Measurements from ENCODE around the gene REEP1.

The REEP1 gene

DNA sequence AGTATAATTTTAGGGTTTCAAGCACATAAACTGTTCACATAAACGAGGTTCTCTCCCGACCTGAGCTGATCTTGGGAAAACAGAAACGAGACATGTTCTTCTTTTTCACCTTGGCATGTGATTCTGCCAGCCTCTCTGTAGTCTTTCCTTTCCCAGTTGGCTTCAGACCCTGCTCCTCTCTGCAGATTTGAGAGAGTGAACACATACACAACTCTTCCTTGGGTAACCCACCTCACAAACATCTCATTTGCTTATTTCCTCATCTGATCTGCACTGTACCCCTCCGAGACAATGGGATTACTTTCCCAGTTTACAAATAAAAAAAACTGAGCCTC, 46.1 kb downstream of the REEP1 start:
- Histone ChIP-seq H3K36me3 (ENCODE audit: control insufficient read depth, low read depth, low read length) (no peaks in the 10 kb centered on the region), H3K9ac (ENCODE audit: low read length) (no peak overlapping the region), H3K9me3 (ENCODE audit: control insufficient read depth, low read depth, low read length) (no peaks in the 10 kb centered on the region), H3K4me1 (ENCODE audit: control insufficient read depth, low read depth, low read length) (no peaks in the 10 kb centered on the region), H3K4me3 (ENCODE audit: low read length) (no peak overlapping the region), H3K27ac (ENCODE audit: low read length) (no peak overlapping the region), H3K27me3 (ENCODE audit: control insufficient read depth, insufficient read depth, low read length) (no peaks in the 10 kb centered on the region)

DNA sequence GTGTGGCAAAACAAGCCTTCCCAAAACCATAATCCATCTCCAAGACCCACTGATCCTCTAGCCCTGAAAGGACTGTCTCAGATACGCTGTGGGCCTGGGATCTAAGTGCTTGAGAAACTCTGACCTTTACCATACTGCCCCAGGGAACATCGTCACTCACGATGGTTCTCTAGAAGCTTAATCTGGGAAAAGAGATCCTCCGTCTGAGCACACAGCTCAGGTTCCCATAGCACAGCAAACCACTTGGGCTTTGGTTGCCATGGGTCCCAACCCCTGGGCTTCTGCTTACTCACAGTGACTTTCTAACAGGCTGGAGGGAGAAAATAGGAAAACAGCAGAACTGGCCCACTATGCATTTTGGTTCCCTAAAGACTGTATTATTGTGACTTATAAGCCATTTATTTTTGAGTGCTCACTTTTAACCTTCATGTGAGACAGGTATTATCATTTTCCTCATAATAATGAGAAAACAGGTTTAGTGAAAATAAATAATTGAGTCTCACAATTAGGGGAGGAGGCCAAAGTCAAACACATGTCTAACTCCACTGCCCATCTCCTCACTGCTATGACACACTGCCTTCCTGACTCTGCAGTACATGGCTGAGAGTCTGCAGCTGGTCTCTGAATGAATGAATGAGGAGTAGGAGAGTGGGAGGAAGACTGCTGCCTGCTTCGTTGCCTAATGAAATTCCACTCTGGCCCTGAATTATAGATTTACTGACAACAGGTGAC, 46.7 kb downstream of the REEP1 start:
- Histone ChIP-seq H3K4me3 (ENCODE audit: low read length) (no peak overlapping the region), H3K9me3 (ENCODE audit: control insufficient read depth, low read depth, low read length) (no peaks in the 10 kb centered on the region), H3K36me3 (ENCODE audit: control insufficient read depth, low read depth, low read length) (no peaks in the 10 kb centered on the region), H3K27ac (ENCODE audit: low read length) (no peak overlapping the region), H3K4me1 (ENCODE audit: control insufficient read depth, low read depth, low read length) (no peaks in the 10 kb centered on the region), H3K27me3 (ENCODE audit: control insufficient read depth, insufficient read depth, low read length) (no peaks in the 10 kb centered on the region), H3K9ac (ENCODE audit: low read length) (no peak overlapping the region)

DNA sequence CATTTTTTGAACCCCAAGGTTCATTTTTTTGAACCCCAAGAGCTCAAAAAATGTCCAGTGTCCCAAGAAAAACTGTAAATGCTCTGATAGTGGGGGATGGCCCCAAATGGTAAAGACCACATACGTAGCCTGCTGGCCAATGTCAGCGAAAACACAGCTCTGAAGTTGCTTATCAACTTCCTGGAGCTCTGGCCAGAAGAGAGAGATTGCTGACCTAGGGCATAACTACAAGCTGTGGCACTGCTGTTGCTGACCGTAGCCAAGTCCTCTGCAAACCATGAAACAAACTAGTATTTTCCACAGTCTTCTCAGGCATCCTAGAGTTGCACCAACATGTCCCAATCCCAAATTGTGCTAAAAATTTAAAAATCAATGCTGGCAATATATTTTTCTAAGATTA, 50.9 kb downstream of the REEP1 start:
- no peak overlapping the region for H3K27ac ChIP-seq (ENCODE audit: low read length)
- no peaks in the 10 kb centered on the region for H3K4me1 ChIP-seq (ENCODE audit: control insufficient read depth, low read depth, low read length)
- H3K9me3 ChIP-seq (ENCODE audit: control insufficient read depth, low read depth, low read length): no peaks in the 10 kb centered on the region
- no peak overlapping the region for H3K9ac ChIP-seq (ENCODE audit: low read length)
- no peak overlapping the region for H3K4me3 ChIP-seq (ENCODE audit: low read length)
- no peaks in the 10 kb centered on the region for H3K27me3 ChIP-seq (ENCODE audit: control insufficient read depth, insufficient read depth, low read length)
- no peaks in the 10 kb centered on the region for H3K36me3 ChIP-seq (ENCODE audit: control insufficient read depth, low read depth, low read length)

DNA sequence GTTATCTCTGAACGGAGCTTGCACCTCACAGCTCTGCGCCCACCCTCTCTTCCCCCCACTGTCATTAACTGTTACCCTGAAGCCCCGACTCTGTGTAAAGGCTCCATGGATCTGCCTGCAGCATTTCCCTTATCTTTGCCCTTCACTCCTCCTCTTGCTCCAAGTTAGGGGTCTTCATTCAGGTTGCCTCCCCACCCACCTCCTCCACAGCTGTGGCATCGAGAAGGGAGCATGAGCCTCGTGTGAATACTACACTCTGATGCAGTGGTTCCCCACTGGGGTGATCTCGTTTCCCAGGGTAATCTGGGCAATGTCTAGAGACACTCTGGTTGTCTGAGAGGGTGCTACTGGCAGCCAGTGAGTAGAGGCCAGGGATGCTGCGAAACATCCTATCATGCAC, 51.4 kb downstream of the REEP1 start:
- H3K9me3 ChIP-seq (ENCODE audit: control insufficient read depth, low read depth, low read length): no peaks in the 10 kb centered on the region
- no peaks in the 10 kb centered on the region for H3K36me3 ChIP-seq (ENCODE audit: control insufficient read depth, low read depth, low read length)
- no peak overlapping the region for H3K9ac ChIP-seq (ENCODE audit: low read length)
- no peaks in the 10 kb centered on the region for H3K4me1 ChIP-seq (ENCODE audit: control insufficient read depth, low read depth, low read length)
- no peak overlapping the region for H3K4me3 ChIP-seq (ENCODE audit: low read length)
- no peaks in the 10 kb centered on the region for H3K27me3 ChIP-seq (ENCODE audit: control insufficient read depth, insufficient read depth, low read length)
- H3K27ac ChIP-seq (ENCODE audit: low read length): no peak overlapping the region

DNA sequence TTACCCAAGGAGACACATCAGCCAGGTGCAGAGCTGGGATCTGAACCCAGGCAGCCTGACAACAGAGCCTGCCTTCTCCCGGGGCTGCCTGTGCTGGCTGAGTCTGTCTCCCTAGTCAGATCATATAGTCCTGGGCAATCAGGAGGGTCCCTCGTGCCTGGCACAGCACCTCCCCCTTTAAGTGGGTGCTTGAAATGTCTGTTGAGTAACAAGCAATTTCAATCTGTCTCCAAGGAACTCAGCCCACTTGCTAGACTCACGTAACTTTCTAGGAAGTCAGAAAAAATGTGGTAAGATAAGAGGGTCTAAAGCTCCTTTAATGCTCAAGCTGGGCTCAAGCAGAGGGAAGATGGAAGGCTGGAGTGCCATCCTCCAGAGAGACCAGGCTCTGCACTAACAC, 51.9 kb downstream of the REEP1 start:
- no peak overlapping the region for H3K4me3 ChIP-seq (ENCODE audit: low read length)
- H3K27me3 ChIP-seq (ENCODE audit: control insufficient read depth, insufficient read depth, low read length): no peaks in the 10 kb centered on the region
- H3K9me3 ChIP-seq (ENCODE audit: control insufficient read depth, low read depth, low read length): no peaks in the 10 kb centered on the region

DNA sequence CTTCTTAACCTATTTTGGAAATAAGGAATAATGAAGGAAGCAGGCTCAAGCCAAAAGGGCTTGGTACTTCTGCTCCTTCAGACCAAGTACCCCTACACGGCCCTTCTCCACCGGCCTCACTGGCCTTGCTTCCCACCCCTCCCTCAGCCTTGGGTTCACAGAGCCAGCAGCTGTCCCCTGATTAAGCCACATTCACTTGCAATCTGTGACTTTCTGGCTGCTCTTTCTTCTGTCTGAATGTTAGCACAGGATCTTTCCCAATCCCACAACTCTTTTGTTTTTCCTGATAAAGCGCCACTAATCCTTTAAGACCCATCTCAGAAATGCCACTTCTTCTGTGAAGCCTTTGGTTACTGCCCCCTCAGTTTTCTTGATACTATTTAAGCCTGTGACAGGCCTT, 52.4 kb downstream of the REEP1 start:
- H3K9me3 ChIP-seq (ENCODE audit: control insufficient read depth, low read depth, low read length): no peaks in the 10 kb centered on the region
- no peaks in the 10 kb centered on the region for H3K4me1 ChIP-seq (ENCODE audit: control insufficient read depth, low read depth, low read length)
- no peaks in the 10 kb centered on the region for H3K36me3 ChIP-seq (ENCODE audit: control insufficient read depth, low read depth, low read length)
- no peak overlapping the region for H3K9ac ChIP-seq (ENCODE audit: low read length)
- H3K27ac ChIP-seq (ENCODE audit: low read length): no peak overlapping the region
- no peak overlapping the region for H3K4me3 ChIP-seq (ENCODE audit: low read length)
- no peaks in the 10 kb centered on the region for H3K27me3 ChIP-seq (ENCODE audit: control insufficient read depth, insufficient read depth, low read length)

More for the DNA sequence above, 51.9 kb downstream of the REEP1 start:
- H3K4me1 ChIP-seq (ENCODE audit: control insufficient read depth, low read depth, low read length): no peaks in the 10 kb centered on the region
- H3K9ac ChIP-seq (ENCODE audit: low read length): no peak overlapping the region
- no peaks in the 10 kb centered on the region for H3K36me3 ChIP-seq (ENCODE audit: control insufficient read depth, low read depth, low read length)
- no peak overlapping the region for H3K27ac ChIP-seq (ENCODE audit: low read length)

DNA sequence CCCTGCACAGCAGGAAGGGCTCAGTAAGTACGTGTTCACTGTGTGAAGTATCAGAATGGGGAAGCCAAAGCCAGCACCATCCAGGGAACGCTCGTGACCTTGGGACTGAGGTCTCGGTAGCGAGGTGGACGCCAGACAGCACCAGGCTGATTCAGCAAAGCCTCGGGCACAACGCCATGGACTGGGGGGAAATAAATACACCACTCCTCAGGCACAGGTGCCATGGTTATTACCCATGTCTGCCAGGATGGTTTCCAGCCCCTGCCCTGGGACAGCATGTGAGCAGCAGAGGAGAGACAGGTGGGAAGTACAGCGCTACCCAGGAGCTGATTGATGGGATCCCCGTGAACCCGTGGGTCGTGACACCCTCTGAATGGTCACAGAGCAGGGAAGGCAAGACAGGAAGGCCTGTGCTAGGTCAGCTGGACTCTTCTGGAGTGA, 53.0 kb downstream of the REEP1 start:
- Histone ChIP-seq H3K9me3 (ENCODE audit: control insufficient read depth, low read depth, low read length) (no peaks in the 10 kb centered on the region), H3K36me3 (ENCODE audit: control insufficient read depth, low read depth, low read length) (no peaks in the 10 kb centered on the region), H3K4me3 (ENCODE audit: low read length) (no peak overlapping the region)

DNA sequence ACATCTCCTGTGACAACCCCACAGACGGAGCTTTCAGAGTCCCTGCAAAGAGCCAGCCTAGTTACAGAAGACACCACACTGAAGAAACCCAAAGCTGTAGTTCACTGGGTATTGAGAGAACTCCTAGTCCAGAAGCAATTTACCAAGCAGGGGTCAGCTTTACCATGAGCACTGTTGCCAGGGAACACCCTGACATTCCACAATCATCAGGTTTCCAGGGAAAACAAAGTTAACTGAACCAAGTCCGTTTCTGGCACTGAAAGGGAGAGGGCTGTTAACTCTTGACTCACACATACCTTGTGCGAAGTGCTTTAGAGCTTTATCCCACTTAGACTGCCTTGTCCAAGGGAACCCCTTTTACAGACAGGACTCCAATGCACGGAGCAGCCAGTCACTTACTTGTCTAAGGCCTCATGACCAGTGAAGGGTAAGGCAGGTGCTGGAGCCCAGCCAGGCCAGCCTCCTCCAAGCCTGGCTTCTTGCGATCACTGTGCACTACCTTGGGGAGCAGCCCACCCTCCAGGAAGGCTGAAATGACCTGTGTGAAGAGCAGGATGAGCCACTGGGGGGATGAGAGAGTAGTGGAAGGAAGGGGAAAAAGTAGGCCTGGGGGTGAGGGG, 53.9 kb downstream of the REEP1 start:
- Histone ChIP-seq H3K9me3 (ENCODE audit: control insufficient read depth, low read depth, low read length) (no peaks in the 10 kb centered on the region), H3K27me3 (ENCODE audit: control insufficient read depth, insufficient read depth, low read length) (no peaks in the 10 kb centered on the region), H3K9ac (ENCODE audit: low read length) (no peak overlapping the region), H3K27ac (ENCODE audit: low read length) (no peak overlapping the region), H3K36me3 (ENCODE audit: control insufficient read depth, low read depth, low read length) (no peaks in the 10 kb centered on the region), H3K4me3 (ENCODE audit: low read length) (no peak overlapping the region), H3K4me1 (ENCODE audit: control insufficient read depth, low read depth, low read length) (no peaks in the 10 kb centered on the region)

More for the DNA sequence above, 53.0 kb downstream of the REEP1 start:
- Histone ChIP-seq H3K27ac (ENCODE audit: low read length) (no peak overlapping the region), H3K4me1 (ENCODE audit: control insufficient read depth, low read depth, low read length) (no peaks in the 10 kb centered on the region), H3K9ac (ENCODE audit: low read length) (no peak overlapping the region), H3K27me3 (ENCODE audit: control insufficient read depth, insufficient read depth, low read length) (no peaks in the 10 kb centered on the region)

DNA sequence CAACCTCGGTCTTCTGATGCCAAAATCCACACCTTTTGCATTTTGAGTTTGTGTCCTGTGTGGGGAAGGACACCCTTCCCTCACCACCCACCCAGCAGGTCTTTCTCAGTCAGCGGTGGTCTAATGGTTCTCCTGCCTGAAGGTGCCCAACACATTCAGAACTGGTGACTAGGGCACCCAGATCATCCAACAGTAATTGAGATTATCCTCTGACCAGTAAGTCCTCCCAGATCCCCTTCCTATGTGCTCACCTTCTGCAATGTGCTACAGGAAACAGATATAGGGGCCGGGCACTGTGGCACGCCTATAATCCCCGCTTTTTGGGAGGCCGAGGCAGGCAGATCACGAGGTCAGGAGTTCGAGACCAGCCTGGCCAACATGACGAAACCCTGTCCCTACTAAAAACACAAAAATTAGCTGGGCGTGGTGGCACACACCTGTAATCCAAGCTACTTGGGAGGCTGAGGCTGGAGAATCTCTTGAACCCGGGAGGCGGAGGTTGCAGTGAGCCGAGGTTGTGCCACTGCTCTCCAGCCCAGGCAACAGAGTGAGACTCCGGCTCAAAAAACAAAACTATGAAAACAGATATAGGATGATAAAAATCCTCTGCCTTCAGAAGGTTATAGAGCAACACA, 56.2 kb downstream of the REEP1 start:
- H3K36me3 ChIP-seq (ENCODE audit: control insufficient read depth, low read depth, low read length): no peaks in the 10 kb centered on the region
- H3K4me1 ChIP-seq (ENCODE audit: control insufficient read depth, low read depth, low read length): no peaks in the 10 kb centered on the region
- no peak overlapping the region for H3K27ac ChIP-seq (ENCODE audit: low read length)
- no peak overlapping the region for H3K4me3 ChIP-seq (ENCODE audit: low read length)
- H3K27me3 ChIP-seq (ENCODE audit: control insufficient read depth, insufficient read depth, low read length): no peaks in the 10 kb centered on the region
- no peaks in the 10 kb centered on the region for H3K9me3 ChIP-seq (ENCODE audit: control insufficient read depth, low read depth, low read length)
- H3K9ac ChIP-seq (ENCODE audit: low read length): no peak overlapping the region

DNA sequence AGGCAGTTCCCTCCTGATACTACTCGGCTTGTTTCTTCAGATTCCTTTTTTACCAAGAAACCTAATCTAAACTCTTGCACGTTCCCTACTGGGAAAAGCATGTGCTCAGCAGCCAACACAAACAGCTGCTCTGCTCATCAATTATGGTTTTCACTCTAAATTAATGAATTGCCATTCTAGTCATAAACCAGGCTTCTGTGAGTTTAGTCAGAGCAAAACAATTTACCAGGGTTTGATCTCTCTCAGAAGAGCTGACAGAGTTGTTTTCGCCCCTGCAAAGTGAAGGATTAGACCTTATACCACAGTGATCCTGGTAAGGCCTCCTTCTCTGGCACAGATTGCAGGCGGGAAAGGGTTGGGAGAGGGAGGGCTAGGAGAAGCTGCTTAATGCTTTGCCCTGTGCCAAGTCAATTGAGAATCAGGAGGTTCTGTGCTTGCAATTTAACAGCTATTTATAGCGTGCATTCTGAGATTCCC, 57.2 kb downstream of the REEP1 start:
- Histone ChIP-seq H3K36me3 (ENCODE audit: control insufficient read depth, low read depth, low read length) (no peaks in the 10 kb centered on the region), H3K9me3 (ENCODE audit: control insufficient read depth, low read depth, low read length) (no peaks in the 10 kb centered on the region), H3K4me1 (ENCODE audit: control insufficient read depth, low read depth, low read length) (peaks cover 3% of the 10 kb centered on the region), H3K27me3 (ENCODE audit: control insufficient read depth, insufficient read depth, low read length) (no peaks in the 10 kb centered on the region), H3K9ac (ENCODE audit: low read length) (no peak overlapping the region), H3K4me3 (ENCODE audit: low read length) (no peak overlapping the region), H3K27ac (ENCODE audit: low read length) (no peak overlapping the region)

DNA sequence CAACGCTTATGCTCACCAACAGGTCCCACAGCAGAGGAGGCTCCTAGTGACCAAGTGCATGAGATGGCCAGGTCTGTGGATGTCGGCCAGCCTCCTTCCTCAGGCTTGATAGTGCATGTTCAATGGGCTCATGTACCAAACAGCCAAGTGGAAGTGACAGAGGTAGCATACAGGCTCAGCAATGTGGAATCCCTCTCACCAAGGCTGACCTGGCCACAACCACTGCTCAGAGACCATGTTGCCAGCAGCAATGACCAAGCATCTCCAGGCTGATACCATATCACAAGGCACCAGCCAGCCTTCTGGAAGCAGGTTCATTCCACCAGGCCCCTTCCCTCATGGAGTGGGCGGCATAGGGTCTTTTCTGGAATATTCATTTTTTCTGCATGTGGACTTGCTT, 61.5 kb downstream of the REEP1 start:
- Histone ChIP-seq H3K36me3 (ENCODE audit: control insufficient read depth, low read depth, low read length) (no peaks in the 10 kb centered on the region), H3K9ac (ENCODE audit: low read length) (no peak overlapping the region), H3K27ac (ENCODE audit: low read length) (no peak overlapping the region), H3K4me3 (ENCODE audit: low read length) (no peak overlapping the region), H3K27me3 (ENCODE audit: control insufficient read depth, insufficient read depth, low read length) (no peaks in the 10 kb centered on the region), H3K9me3 (ENCODE audit: control insufficient read depth, low read depth, low read length) (peaks cover 7% of the 10 kb centered on the region), H3K4me1 (ENCODE audit: control insufficient read depth, low read depth, low read length) (peaks cover 8% of the 10 kb centered on the region)

All from iPS-18a (cell line).